NCI-H1417 treated with DMSO at 0.1 percent for 48 hours (cell line): Measurements from ENCODE around the gene RHBDF2.
A peak's percentile ranks its signal among the peaks of the same experiment; 100 is the strongest.

Experiments used
- DNase-seq: peaks from one replicate; lab custom pipeline; 2025; lab: John Stamatoyannopoulos, UW

The RHBDF2 gene

GRCh38 chr17:76501018-76501826 lies at the start of gene RHBDF2:
TSS of gene RHBDF2 (minus strand) at chr17:76501423. CDS start at chr17:76481524, 19,899 bp downstream.
- DNase-seq, result no peak

GRCh38 chr17:76549539-76549938 lies 48.3 kb upstream of the RHBDF2 start:
- DNase-seq, result no peak

GRCh38 chr17:76549215-76549518 lies 47.9 kb upstream of the RHBDF2 start:
- no peak for DNase-seq

- no peak for DNase-seq
Measured at GRCh38 chr17:76548378-76549214, 47.4 kb upstream of the RHBDF2 start.

- no peak for DNase-seq
Measured at GRCh38 chr17:76547642-76548202, 46.5 kb upstream of the RHBDF2 start.

- no peak for DNase-seq
Measured at GRCh38 chr17:76547183-76547641, 46.0 kb upstream of the RHBDF2 start.

GRCh38 chr17:76546556-76547182 lies 45.4 kb upstream of the RHBDF2 start:
- no peak for DNase-seq

GRCh38 chr17:76545918-76546555 lies 44.8 kb upstream of the RHBDF2 start:
- no peak for DNase-seq

GRCh38 chr17:76544546-76545365 lies 43.5 kb upstream of the RHBDF2 start:
- no peak for DNase-seq

GRCh38 chr17:76543826-76544545 lies 42.8 kb upstream of the RHBDF2 start:
- no peak for DNase-seq

GRCh38 chr17:76543482-76543825 lies 42.2 kb upstream of the RHBDF2 start:
- DNase-seq, result no peak

- DNase-seq, result no peak
Measured at GRCh38 chr17:76542984-76543383, 41.8 kb upstream of the RHBDF2 start.

GRCh38 chr17:76542566-76542971 lies 41.3 kb upstream of the RHBDF2 start:
- DNase-seq, result no peak

GRCh38 chr17:76541739-76542454 lies 40.7 kb upstream of the RHBDF2 start:
- DNase-seq, result no peak

- DNase-seq, result peak; percentile 45
Measured at GRCh38 chr17:76540381-76541300, 39.4 kb upstream of the RHBDF2 start.

GRCh38 chr17:76539631-76540271 lies 38.5 kb upstream of the RHBDF2 start, which contains the start of gene PRCD:
TSS of gene PRCD (plus strand) at chr17:76540044. CDS start at chr17:76540142, 98 bp downstream.
- no peak for DNase-seq

- no peak for DNase-seq
Measured at GRCh38 chr17:76538941-76539570, 37.8 kb upstream of the RHBDF2 start.
